H1 (cell line): ENCODE results near the gene TSSK6. TPM values are rescaled to one million over a fixed set of nuclear protein-coding genes. Genes with fewer than 3 reads are reported as not detected.
A peak's percentile ranks its signal among the peaks of the same experiment; 100 is the strongest.

Experiments used
- CTCF ChIA-PET: fragments of 300-600 bp; sonication (Branson Sonifier 250); formaldehyde crosslinking; loops from one replicate; lab custom pipeline; 2021; ENCODE audit not compliant: partially characterized antibody; lab: Charles Lee
- POLR2A ChIA-PET: fragments of 300-600 bp; sonication (Branson Sonifier 250); formaldehyde crosslinking; loops from one replicate; lab custom pipeline; 2021; ENCODE audit warnings: inconsistent platforms; ENCODE audit not compliant: partially characterized antibody; lab: Charles Lee
- DNase-seq, 2 experiments: peaks; one replicate each; pipeline versions ENCODE4 v3.0.0 to v3.0.0-alpha.2; 2010 to 2022; ENCODE audit warnings: low spot score in 2 of 2, low read depth in 1 of 2, mixed read lengths in 1 of 2
- FAIRE-seq: peaks from 2 replicates; lab custom pipeline; 2011; peaks lifted over from hg19 to GRCh38; lab: Jason Lieb, UNC
- H2AFZ ChIP-seq: 2 replicates; pipeline ENCODE4 v1.8.1; 2012; ENCODE audit warnings: low read length, inconsistent platforms
- H2AK5ac ChIP-seq: 2 replicates; pipeline ENCODE4 v1.6.1; 2013; ENCODE audit warnings: low read depth, low read length
- H2BK120ac ChIP-seq: replicated peaks from 2 replicates; pipeline ENCODE3; 2013; ENCODE audit warnings: low read depth, low read length, inconsistent platforms
- H2BK12ac ChIP-seq: 2 replicates; pipeline ENCODE4 v1.6.1; 2013; ENCODE audit warnings: low read depth, low read length
- H2BK15ac ChIP-seq: 2 replicates; pipeline ENCODE4 v1.6.1; 2013; ENCODE audit warnings: low read length
- H2BK20ac ChIP-seq: 2 replicates; pipeline ENCODE4 v1.6.1; 2013; ENCODE audit warnings: low read length
- H2BK5ac ChIP-seq: 2 replicates; pipeline ENCODE4 v1.6.1; 2013; ENCODE audit warnings: low read depth, low read length
- H3K14ac ChIP-seq: 2 replicates; pipeline ENCODE4 v1.6.1; 2013; ENCODE audit warnings: inconsistent platforms; ENCODE audit not compliant: insufficient read length
- H3K18ac ChIP-seq: 2 replicates; pipeline ENCODE4 v1.6.1; 2013; ENCODE audit warnings: low read length; ENCODE audit errors: extremely low read depth
- H3K23ac ChIP-seq: 2 replicates; pipeline ENCODE4 v1.6.1; 2013; ENCODE audit warnings: inconsistent platforms; ENCODE audit not compliant: insufficient read length
- H3K23me2 ChIP-seq: 2 replicates; pipeline ENCODE4 v1.6.1; 2013; ENCODE audit warnings: low read depth, low read length
- H3K27ac ChIP-seq: 2 replicates; pipeline ENCODE4 v1.6.1; 2011; ENCODE audit warnings: low read depth, low read length, inconsistent platforms
- H3K27me3 ChIP-seq, 4 experiments: replicated peaks in 1 of 4; 1 replicate in 1 of 4; 2 replicates in 3 of 4; pipeline versions ENCODE4 v1.6.1 to v1.8.1; 2011 to 2013; ENCODE audit warnings: low read length in 3 of 4, mild to moderate bottlenecking in 3 of 4, inconsistent platforms in 2 of 4, mixed read lengths in 2 of 4, moderate library complexity in 1 of 4; ENCODE audit not compliant: control insufficient read depth in 3 of 4, insufficient read depth in 3 of 4; ENCODE audit errors: extremely low read depth in 1 of 4
- H3K36me3 ChIP-seq, 4 experiments: 2 replicates each; pipeline versions ENCODE4 v1.6.1 to v1.8.1; 2011 to 2013; ENCODE audit warnings: mild to moderate bottlenecking in 4 of 4, low read length in 3 of 4, moderate library complexity in 2 of 4, control low read depth in 1 of 4, inconsistent platforms in 1 of 4; ENCODE audit not compliant: insufficient read depth in 4 of 4, control insufficient read depth in 2 of 4
- H3K4ac ChIP-seq: replicated peaks from 2 replicates; pipeline ENCODE3; 2013; ENCODE audit warnings: low read length, low read depth, mixed read lengths, inconsistent platforms; ENCODE audit not compliant: insufficient read length
- H3K4me1 ChIP-seq, 4 experiments: replicated peaks in 1 of 4; 1 replicate in 1 of 4; 2 replicates in 3 of 4; pipeline versions ENCODE4 v1.6.1 to v1.8.1; 2011 to 2013; ENCODE audit warnings: low read length in 3 of 4, inconsistent platforms in 2 of 4, mixed read lengths in 1 of 4; ENCODE audit not compliant: insufficient read depth in 4 of 4, control insufficient read depth in 3 of 4
- H3K4me2 ChIP-seq, 2 experiments: 2 replicates each; pipeline versions ENCODE4 v1.6.1 to v1.8.1; 2011 to 2013; ENCODE audit warnings: low read depth in 2 of 2, low read length in 2 of 2, control low read depth in 1 of 2, inconsistent platforms in 1 of 2, mild to moderate bottlenecking in 1 of 2; ENCODE audit not compliant: insufficient read depth in 1 of 2
- H3K4me3 ChIP-seq, 4 experiments: fragments of 200-600, 300-600 bp in 1 of 4; sonication (generic), shearing (Covaris generic), sonication (Bioruptor Twin) in 1 of 4; 2 replicates each; pipeline versions ENCODE4 v1.5.1 to v1.8.1; 2011 to 2016; ENCODE audit warnings: low read length in 4 of 4, low read depth in 3 of 4, control low read depth in 2 of 4, inconsistent platforms in 2 of 4, mild to moderate bottlenecking in 2 of 4, mixed read lengths in 1 of 4, moderate library complexity in 1 of 4; ENCODE audit not compliant: insufficient read depth in 2 of 4; ENCODE audit errors: extremely low read depth in 1 of 4
- H3K56ac ChIP-seq: replicated peaks from 2 replicates; pipeline ENCODE3; 2013; ENCODE audit warnings: low read depth, mild to moderate bottlenecking, mixed read lengths, low read length, inconsistent platforms; ENCODE audit not compliant: insufficient read length
- H3K79me1 ChIP-seq: 2 replicates; pipeline ENCODE4 v1.6.1; 2013; ENCODE audit warnings: low read depth, low read length, control low read depth
- H3K79me2 ChIP-seq, 2 experiments: 2 replicates each; pipeline versions ENCODE4 v1.6.1 to v1.8.1; 2012 to 2013; ENCODE audit warnings: low read length in 2 of 2, mild to moderate bottlenecking in 2 of 2, inconsistent platforms in 1 of 2; ENCODE audit not compliant: insufficient read depth in 2 of 2, control insufficient read depth in 1 of 2
- H3K9ac ChIP-seq, 4 experiments: replicated peaks in 1 of 4; 1 replicate in 1 of 4; 2 replicates in 3 of 4; pipeline versions ENCODE4 v1.6.1 to v1.8.1; 2011 to 2013; ENCODE audit warnings: low read depth in 3 of 4, low read length in 3 of 4, control low read depth in 2 of 4, mild to moderate bottlenecking in 2 of 4, moderate library complexity in 2 of 4, inconsistent platforms in 1 of 4; ENCODE audit errors: extremely low read depth in 1 of 4
- H3K9me3 ChIP-seq, 2 experiments: 2 replicates each; pipeline versions ENCODE4 v1.6.1 to v1.8.1; 2012 to 2013; ENCODE audit warnings: mild to moderate bottlenecking in 2 of 2, moderate library complexity in 2 of 2, control low read depth in 1 of 2, inconsistent platforms in 1 of 2, low read depth in 1 of 2, low read length in 1 of 2, mixed read lengths in 1 of 2; ENCODE audit not compliant: insufficient read depth in 2 of 2
- H4K20me1 ChIP-seq, 2 experiments: replicated peaks in 1 of 2; 2 replicates each; pipeline versions ENCODE3 to v1.8.1; 2011 to 2013; ENCODE audit warnings: inconsistent platforms in 2 of 2, low read length in 2 of 2, mild to moderate bottlenecking in 1 of 2; ENCODE audit not compliant: insufficient read depth in 2 of 2, control insufficient read depth in 1 of 2
- H4K5ac ChIP-seq: 2 replicates; pipeline ENCODE4 v1.6.1; 2013; ENCODE audit warnings: low read length, low read depth, mixed read lengths, inconsistent platforms; ENCODE audit not compliant: insufficient read length
- H4K8ac ChIP-seq: 2 replicates; pipeline ENCODE4 v1.8.0; 2013; ENCODE audit warnings: mild to moderate bottlenecking, moderate library complexity, low read length, inconsistent platforms; ENCODE audit not compliant: insufficient read depth; ENCODE audit errors: extremely low read depth
- H4K91ac ChIP-seq: replicated peaks from 2 replicates; pipeline ENCODE3; 2013; ENCODE audit warnings: low read length, mixed read lengths, inconsistent platforms; ENCODE audit not compliant: insufficient read length
- BRCA1 ChIP-seq: IDR thresholded peaks from 2 replicates; pipeline ENCODE4 v1.6.1; 2012; ENCODE audit warnings: low read depth, low read length, improper control_type of control experiment
- CBX5 ChIP-seq: fragments of 300-800, 300-1000 bp; sonication (generic); IDR thresholded peaks from 2 replicates; pipeline ENCODE4 v1.7.1; 2016; ENCODE audit warnings: antibody characterized with exemption, low read length, low read depth
- CTBP2 ChIP-seq: IDR thresholded peaks from 2 replicates; pipeline ENCODE4 v1.7.0; 2011; ENCODE audit warnings: borderline replicate concordance, mild to moderate bottlenecking, moderate library complexity, mixed read lengths, low read length; ENCODE audit not compliant: insufficient read depth, insufficient read length
- NANOG ChIP-seq: IDR thresholded peaks from 2 replicates; pipeline ENCODE4 v1.6.1; 2011; ENCODE audit warnings: low read length, low read depth, mild to moderate bottlenecking, inconsistent platforms; ENCODE audit not compliant: insufficient read depth, poor library complexity, severe bottlenecking
- WGBS, 2 experiments: shearing (Covaris generic) in 1 of 2; methylation state at CpG; one replicate each; pipeline versions ENCODE4 v1.1.6 to v1.1.7; 2013 to 2015; ENCODE audit warnings: low lambda C conversion rate in 2 of 2, mixed read lengths in 2 of 2, inconsistent platforms in 1 of 2, low coverage in 1 of 2, missing lambda C conversion rate in 1 of 2; ENCODE audit not compliant: insufficient replicate concordance in 2 of 2, insufficient coverage in 1 of 2, insufficient read length in 1 of 2; ENCODE audit errors: extremely low coverage in 1 of 2, missing lambda C conversion rate in 1 of 2; 5-methylcytosine and 5-hydroxymethylcytosine counted together
- polyA plus RNA-seq, 7 experiments: library from polyadenylated mRNA; depleted of rRNA in 3 of 7; stranded (reverse) in 5 of 7; unstranded in 2 of 7; fragments of >200 nt in 5 of 7; fragments of 200-250 nt in 2 of 7; gene quantifications; 1 replicate in 5 of 7; 2 replicates in 1 of 7; 4 replicates in 1 of 7; pipeline versions ENCODE4 v1.2.1 to v1.2.3, GENCODE V29; 2011 to 2013; ENCODE audit warnings: missing spikeins in 2 of 7, mixed read lengths in 2 of 7
- total RNA-seq: library from RNA; stranded (reverse); fragmentation: NEBNext Ultra II Directional; extraction: Animal tissue kit (Norgen Biotek cat#: 25700); gene quantifications from 2 replicates; pipeline ENCODE4 v1.2.1, GENCODE V29; 2021

The TSSK6 gene
- total and polyA plus RNA-seq, 2 of the 8 experiments (the other 6 are each of a cell fraction or from before 2014, with no cell fraction given): 3.6 to 7.8 TPM

DNA sequence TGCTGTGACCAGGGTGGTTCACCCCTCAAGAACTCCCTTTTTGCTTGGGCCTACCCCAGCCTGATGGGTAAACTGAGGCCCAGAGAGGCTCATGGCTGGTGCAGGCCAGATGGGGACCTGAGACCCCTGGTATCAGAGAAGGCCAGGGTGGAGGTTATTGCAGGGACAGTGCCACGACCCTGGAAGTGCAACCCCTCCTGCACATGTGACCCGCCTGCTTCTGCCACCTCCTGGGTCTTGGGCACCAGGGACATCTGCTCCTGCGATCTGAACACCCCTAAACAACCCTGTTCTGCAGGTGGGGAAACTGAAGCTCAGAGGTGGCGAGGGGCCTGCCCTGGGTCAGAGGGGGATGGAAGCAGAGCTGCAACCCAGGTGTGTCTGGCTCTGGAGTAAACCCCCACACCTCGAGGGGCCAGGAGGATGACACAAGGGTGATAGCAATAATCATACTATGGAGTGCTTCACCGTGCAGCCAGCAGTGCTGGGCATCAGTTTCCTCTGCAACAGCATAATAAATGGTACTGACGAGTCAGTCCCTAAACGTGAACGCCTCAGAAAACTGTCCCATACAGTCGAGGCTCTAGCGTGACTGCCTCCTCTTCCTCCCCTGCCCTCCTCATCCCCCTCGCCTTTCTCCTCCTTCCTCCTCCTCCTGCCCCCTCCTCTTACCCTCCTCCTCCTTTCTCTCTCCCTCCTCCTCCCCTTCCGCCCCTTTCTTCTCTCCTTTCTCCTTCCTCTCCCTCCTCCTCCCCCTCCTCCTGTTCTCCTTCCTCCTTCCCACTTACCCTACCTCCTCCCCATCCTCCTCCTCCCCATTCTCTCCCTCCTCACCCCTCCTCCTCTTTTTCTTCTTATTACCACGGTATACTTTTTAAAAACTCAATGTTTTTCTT lies 17.7 kb upstream of the TSSK6 start:
- H2AK5ac ChIP-seq: 0 out of 2 replicates have a peak overlapping the region, but pooled peaks have one; percentile 39
- ChIA-PET CTCF (interaction anchor here (0.5 to 6.7 kb wide), 28 partner anchors 8 to 482 kb away, joined by 3 to 181 read pairs (median 4); partner anchors contain the start of genes GMIP, NDUFA13 and TSSK6), POLR2A (interaction anchor here (0.8 to 3.5 kb wide), 18 partner anchors 8 to 111 kb away, joined by 3 to 17 read pairs (median 4); partner anchors contain the start of genes GMIP, LPAR2, NDUFA13 and TSSK6)
- no peak overlapping the region for H2BK5ac ChIP-seq
- H3K56ac ChIP-seq: no peak overlapping the region
- H3K4me3 ChIP-seq: no peak overlapping the region
- no peaks in the 10 kb centered on the region for H3K9me3 ChIP-seq
- no peak overlapping the region for H3K14ac ChIP-seq
- H3K4me1 ChIP-seq: peaks cover 0 to 4% (median 3%) of the 10 kb centered on the region in 4 experiments; a peak in 3 of 7 replicates
- H3K79me1 ChIP-seq: no peaks in the 10 kb centered on the region
- no peak overlapping the region for H4K5ac ChIP-seq
- 85 to 100% methylated on average over 1 to 10 of the region's 14 CpGs for WGBS, 2 experiments
- no peak overlapping the region for H2BK120ac ChIP-seq
- no peak overlapping the region for H3K23ac ChIP-seq
- DNase-seq (no peak), FAIRE-seq (no peak)
- peak overlapping the region; percentile 6 for H4K8ac ChIP-seq
- H3K36me3 ChIP-seq: peaks cover 0 to 9% (median 1%) of the 10 kb centered on the region in 4 experiments; a peak in 4 of 8 replicates
- H2BK20ac ChIP-seq: no peak overlapping the region
- no peak overlapping the region for H4K91ac ChIP-seq
- no peak overlapping the region for H3K9ac ChIP-seq
- H3K23me2 ChIP-seq: no peaks in the 10 kb centered on the region
- no peak overlapping the region for H2AFZ ChIP-seq
- no peak for TF ChIP-seq CTBP2
- no peak for TF ChIP-seq BRCA1
- TF ChIP-seq NANOG: no peak
- TF ChIP-seq CBX5: no peak
- peaks cover 0 to 3% (median 0%) of the 10 kb centered on the region in 4 experiments; a peak in 3 of 7 replicates for H3K27me3 ChIP-seq
- H4K20me1 ChIP-seq: peaks cover 6 to 20% of the 10 kb centered on the region in 2 experiments
- H2BK15ac ChIP-seq: no peak overlapping the region
- no peak overlapping the region; the same call in 1 of the 2 replicates for H2BK12ac ChIP-seq
- H3K27ac ChIP-seq: no peak overlapping the region
- H3K4ac ChIP-seq: no peak overlapping the region
- no peak overlapping the region for H3K4me2 ChIP-seq
- H3K79me2 ChIP-seq: no peaks in the 10 kb centered on the region
- H3K18ac ChIP-seq: no peak overlapping the region
